Sigmoid colon (tissue), 4 donors: Measurements from ENCODE around the gene GFM2.

Experiments used
- EP300 ChIP-seq, 4 donors: sonication (generic); formaldehyde crosslinking; IDR thresholded peaks; one replicate each; pipeline ENCODE4 v1.6.1; 2017; ENCODE audit warnings: antibody characterized with exemption in 4 of 4
- TF ChIP-seq, protein P1 (sequence below), 4 experiments: fragments of 450-650 bp in 3 of 4; fragments of 200-600 bp in 1 of 4; IDR thresholded peaks; one replicate each; pipeline ENCODE4 v1.5.1; 2016 to 2019; ENCODE audit warnings: antibody characterized with exemption in 4 of 4, mild to moderate bottlenecking in 3 of 4, moderate library complexity in 2 of 4

DNA sequence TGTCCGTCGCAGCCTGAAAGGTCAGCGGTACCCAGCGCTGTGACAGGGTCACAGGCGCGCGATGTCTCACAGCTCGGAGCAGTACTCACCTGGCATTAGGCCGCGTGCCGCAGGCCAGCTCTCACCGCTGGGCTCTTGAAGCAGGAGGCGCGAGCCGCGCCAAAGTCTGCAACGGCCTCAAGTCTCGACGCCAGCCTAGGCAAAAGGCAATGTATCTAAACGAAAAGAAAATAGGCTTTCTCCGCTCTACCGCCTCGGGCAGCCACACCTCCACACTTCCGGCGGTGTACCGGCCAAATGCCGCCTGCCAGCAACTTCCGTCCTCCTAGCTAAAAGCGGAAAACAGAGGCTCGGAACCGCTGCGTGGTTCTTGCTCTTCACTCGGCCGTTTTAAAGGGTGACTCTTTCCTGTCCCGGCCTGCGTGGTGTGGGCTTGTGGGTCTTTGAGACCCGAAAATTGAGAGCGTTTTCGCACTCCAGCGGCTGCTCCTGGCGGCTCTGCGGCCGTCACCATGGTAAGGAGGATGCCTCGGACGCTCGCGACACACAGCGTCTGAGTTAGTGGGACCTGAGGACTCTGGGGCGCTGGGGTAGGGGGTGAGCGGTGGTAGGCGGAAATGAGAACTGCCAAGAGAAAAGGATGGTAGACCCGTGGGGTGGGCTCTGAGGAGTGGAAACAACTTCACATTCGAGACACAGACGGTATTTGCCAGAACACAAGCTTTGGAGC is at the start of gene GFM2, which contains the start of gene NSA2:
- TF ChIP-seq, protein P1, sequence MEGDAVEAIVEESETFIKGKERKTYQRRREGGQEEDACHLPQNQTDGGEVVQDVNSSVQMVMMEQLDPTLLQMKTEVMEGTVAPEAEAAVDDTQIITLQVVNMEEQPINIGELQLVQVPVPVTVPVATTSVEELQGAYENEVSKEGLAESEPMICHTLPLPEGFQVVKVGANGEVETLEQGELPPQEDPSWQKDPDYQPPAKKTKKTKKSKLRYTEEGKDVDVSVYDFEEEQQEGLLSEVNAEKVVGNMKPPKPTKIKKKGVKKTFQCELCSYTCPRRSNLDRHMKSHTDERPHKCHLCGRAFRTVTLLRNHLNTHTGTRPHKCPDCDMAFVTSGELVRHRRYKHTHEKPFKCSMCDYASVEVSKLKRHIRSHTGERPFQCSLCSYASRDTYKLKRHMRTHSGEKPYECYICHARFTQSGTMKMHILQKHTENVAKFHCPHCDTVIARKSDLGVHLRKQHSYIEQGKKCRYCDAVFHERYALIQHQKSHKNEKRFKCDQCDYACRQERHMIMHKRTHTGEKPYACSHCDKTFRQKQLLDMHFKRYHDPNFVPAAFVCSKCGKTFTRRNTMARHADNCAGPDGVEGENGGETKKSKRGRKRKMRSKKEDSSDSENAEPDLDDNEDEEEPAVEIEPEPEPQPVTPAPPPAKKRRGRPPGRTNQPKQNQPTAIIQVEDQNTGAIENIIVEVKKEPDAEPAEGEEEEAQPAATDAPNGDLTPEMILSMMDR (IDR thresholded peaks at IDR 0.05), result no peak
- no peak for TF ChIP-seq EP300 (IDR thresholded peaks at IDR 0.05)
